ENCODE data around the gene CHRND.

DNA sequence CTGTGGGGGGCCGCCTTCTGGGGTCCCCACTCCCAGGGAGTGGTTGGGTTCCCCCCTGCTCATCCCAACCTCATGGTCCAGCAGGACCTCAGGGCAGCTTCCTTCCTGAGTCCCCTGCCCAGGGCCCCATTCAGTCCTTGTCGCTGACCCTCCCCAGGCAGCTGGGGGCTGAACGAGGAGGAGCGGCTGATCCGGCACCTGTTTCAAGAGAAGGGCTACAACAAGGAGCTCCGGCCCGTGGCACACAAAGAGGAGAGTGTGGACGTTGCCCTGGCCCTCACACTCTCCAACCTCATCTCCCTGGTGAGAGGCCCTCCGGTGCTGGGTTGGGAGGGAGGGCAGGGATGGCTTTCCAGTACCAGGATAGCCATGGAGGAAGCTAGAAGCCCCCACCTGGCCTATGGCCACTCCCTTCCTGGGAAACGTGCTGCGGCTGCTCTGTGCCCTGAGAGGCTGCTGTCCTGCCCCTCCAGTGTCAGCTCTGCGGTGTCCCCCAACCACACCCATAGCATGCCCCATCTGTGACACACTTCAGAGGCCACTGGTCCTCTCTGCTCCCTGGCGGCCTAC lies 497 bp downstream of the CHRND start:
- TF ChIP-seq CTCF (IDR thresholded peaks at IDR 0.05) = no peak
- TF ChIP-seq POLR2A (IDR thresholded peaks at IDR 0.05) = no peak
